ENCODE results near the gene POLR1A.

Gene POLR1A

GRCh38 chr2:86038291-86039081 is 67.2 kb downstream of the POLR1A start:
- peak overlapping the region; percentile 96 for H3K27ac ChIP-seq (ENCODE audit: low read length)
- H2AFZ ChIP-seq (ENCODE audit: low read depth, low read length): no peak overlapping the region
- no peaks in the 10 kb centered on the region for H4K20me1 ChIP-seq (ENCODE audit: insufficient read depth, low read length)
- H3K79me2 ChIP-seq (ENCODE audit: low read length): peaks cover 12% of the 10 kb centered on the region; the same call in 1 of the 2 replicates
- peak overlapping the region; percentile 78; the same call in 1 of the 2 replicates for H3K9ac ChIP-seq (ENCODE audit: low read length)
- H3K4me1 ChIP-seq (ENCODE audit: low read length): peaks cover 49% of the 10 kb centered on the region
- no peak for TF ChIP-seq EZH2phosphoT487 (IDR thresholded peaks at IDR 0.05; ENCODE audit: low read depth)
- no peak for TF ChIP-seq CTCF (IDR thresholded peaks at IDR 0.05; ENCODE audit: low read depth, low read length)
- no peak overlapping the region for H3K4me3 ChIP-seq (ENCODE audit: low read length)
- H3K9me3 ChIP-seq (ENCODE audit: insufficient read depth, low read length): no peaks in the 10 kb centered on the region
- no peaks in the 10 kb centered on the region for H3K27me3 ChIP-seq (ENCODE audit: low read depth, low read length)
- peak overlapping the region; percentile 58 for H3K4me2 ChIP-seq (ENCODE audit: low read length)
- peaks cover 57% of the 10 kb centered on the region for H3K36me3 ChIP-seq (replicated peaks; ENCODE audit: low read depth, low read length)

DNA sequence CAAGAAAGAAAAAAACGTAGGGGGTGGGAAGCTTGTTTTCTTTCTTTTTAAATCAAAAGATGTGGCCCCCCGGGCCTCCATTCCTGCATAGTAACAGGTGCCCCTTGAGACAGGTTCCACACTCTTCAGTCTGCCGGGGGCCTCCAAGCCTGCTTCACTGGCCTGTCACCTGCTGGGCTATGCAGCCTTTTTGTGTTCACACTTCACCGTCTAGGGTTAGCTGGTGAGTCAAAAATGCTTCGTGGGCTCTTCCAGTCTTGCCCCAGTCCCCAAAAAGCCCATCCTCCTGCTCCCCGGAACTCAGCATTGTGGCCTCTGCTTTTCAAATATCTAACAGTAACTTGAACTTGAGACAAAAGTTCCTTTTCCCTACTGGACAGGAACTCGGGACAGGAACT is 67.9 kb downstream of the POLR1A start:
- Histone ChIP-seq H2AFZ (ENCODE audit: low read depth, low read length) (no peak overlapping the region), H3K27ac (ENCODE audit: low read length) (peak overlapping the region; percentile 96), H3K4me1 (ENCODE audit: low read length) (peaks cover 49% of the 10 kb centered on the region), H3K36me3 (replicated peaks; ENCODE audit: low read depth, low read length) (peaks cover 57% of the 10 kb centered on the region), H3K4me2 (ENCODE audit: low read length) (peak overlapping the region; percentile 58), H3K27me3 (ENCODE audit: low read depth, low read length) (no peaks in the 10 kb centered on the region), H3K4me3 (ENCODE audit: low read length) (no peak overlapping the region), H3K9ac (ENCODE audit: low read length) (peak overlapping the region; percentile 78), H3K9me3 (ENCODE audit: insufficient read depth, low read length) (no peaks in the 10 kb centered on the region), H4K20me1 (ENCODE audit: insufficient read depth, low read length) (no peaks in the 10 kb centered on the region), H3K79me2 (ENCODE audit: low read length) (peaks cover 12% of the 10 kb centered on the region; the same call in 1 of the 2 replicates)
- no peak for TF ChIP-seq CTCF (IDR thresholded peaks at IDR 0.05; ENCODE audit: low read depth, low read length)
- TF ChIP-seq EZH2phosphoT487 (IDR thresholded peaks at IDR 0.05; ENCODE audit: low read depth): no peak

DNA sequence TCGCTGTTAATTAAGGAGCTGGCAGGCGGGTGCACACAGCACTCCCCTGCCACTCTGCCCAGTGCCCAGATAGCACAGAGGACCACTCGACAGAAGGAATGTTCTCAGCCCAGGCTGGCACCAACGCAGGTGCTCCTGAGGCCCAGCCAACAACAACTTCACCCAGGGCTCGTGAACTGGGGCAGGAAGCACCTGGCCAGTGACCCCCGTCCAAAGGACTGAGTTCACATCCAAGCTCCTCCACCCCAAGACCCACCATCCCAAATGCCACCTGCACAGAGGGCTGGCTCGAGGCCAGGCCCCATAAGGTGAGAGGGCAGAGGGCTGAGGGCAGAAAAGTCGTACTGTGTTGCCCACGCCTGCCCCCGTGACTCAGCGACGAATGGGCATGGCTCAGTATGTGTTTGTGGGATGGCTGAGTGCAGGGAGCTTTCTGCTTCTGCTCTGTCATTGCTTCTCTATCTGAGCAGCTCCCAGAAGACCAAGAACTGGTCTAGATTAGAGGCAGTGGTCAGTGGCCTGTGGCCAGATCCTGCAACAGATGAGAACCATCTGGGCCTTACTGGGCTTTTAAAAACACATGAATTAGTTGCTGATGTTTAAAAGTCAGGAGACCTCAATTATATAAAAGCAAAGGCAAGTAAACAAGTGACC is 68.4 kb downstream of the POLR1A start:
- H3K27me3 ChIP-seq (ENCODE audit: low read depth, low read length): no peaks in the 10 kb centered on the region
- H2AFZ ChIP-seq (ENCODE audit: low read depth, low read length): no peak overlapping the region
- H3K36me3 ChIP-seq (replicated peaks; ENCODE audit: low read depth, low read length): peaks cover 59% of the 10 kb centered on the region
- H3K4me3 ChIP-seq (ENCODE audit: low read length): peak overlapping the region; percentile 14; the same call in 1 of the 2 replicates
- peaks cover 12% of the 10 kb centered on the region; the same call in 1 of the 2 replicates for H3K79me2 ChIP-seq (ENCODE audit: low read length)
- H3K4me2 ChIP-seq (ENCODE audit: low read length): peak overlapping the region; percentile 58
- H3K9me3 ChIP-seq (ENCODE audit: insufficient read depth, low read length): no peaks in the 10 kb centered on the region
- H3K9ac ChIP-seq (ENCODE audit: low read length): peak overlapping the region; percentile 78
- TF ChIP-seq CTCF (IDR thresholded peaks at IDR 0.05; ENCODE audit: low read depth, low read length): no peak
- no peak for TF ChIP-seq EZH2phosphoT487 (IDR thresholded peaks at IDR 0.05; ENCODE audit: low read depth)
- no peaks in the 10 kb centered on the region for H4K20me1 ChIP-seq (ENCODE audit: insufficient read depth, low read length)
- H3K27ac ChIP-seq (ENCODE audit: low read length): peak overlapping the region; percentile 96
- H3K4me1 ChIP-seq (ENCODE audit: low read length): peaks cover 49% of the 10 kb centered on the region

- Histone ChIP-seq H4K20me1 (ENCODE audit: insufficient read depth, low read length) (no peaks in the 10 kb centered on the region), H3K4me2 (ENCODE audit: low read length) (peak overlapping the region; percentile 58), H3K9me3 (ENCODE audit: insufficient read depth, low read length) (no peaks in the 10 kb centered on the region), H3K4me1 (ENCODE audit: low read length) (peaks cover 49% of the 10 kb centered on the region), H3K36me3 (replicated peaks; ENCODE audit: low read depth, low read length) (peaks cover 54% of the 10 kb centered on the region), H3K27me3 (ENCODE audit: low read depth, low read length) (no peaks in the 10 kb centered on the region), H3K27ac (ENCODE audit: low read length) (peak overlapping the region; percentile 96), H2AFZ (ENCODE audit: low read depth, low read length) (no peak overlapping the region), H3K4me3 (ENCODE audit: low read length) (peak overlapping the region; percentile 14), H3K79me2 (ENCODE audit: low read length) (peaks cover 12% of the 10 kb centered on the region; the same call in 1 of the 2 replicates), H3K9ac (ENCODE audit: low read length) (peak overlapping the region; percentile 78)
- TF ChIP-seq CTCF (IDR thresholded peaks at IDR 0.05; ENCODE audit: low read depth, low read length) (no peak), EZH2phosphoT487 (IDR thresholded peaks at IDR 0.05; ENCODE audit: low read depth) (no peak)
These were observed 69.0 kb downstream of the POLR1A start for GRCh38 chr2:86036669-86037138.
